Natural killer cell (primary cell): ENCODE data around the gene QSER1. TPM values are rescaled to one million over a fixed set of nuclear protein-coding genes. Genes with fewer than 3 reads are reported as not detected.

ENCODE experiments used
- ATAC-seq, 3 donors: fragments of 150-1000 bp in 2 of 3; fragments of 200-7000 bp in 1 of 3; cut with Tn5 transposase; 1 replicate in 1 of 3; 2 replicates in 2 of 3; pipeline ENCODE4 v1.10.0; 2021; ENCODE audit warnings: mild to moderate bottlenecking in 2 of 3, moderate library complexity in 2 of 3
- DNase-seq, 2 donors: peaks; one replicate each; pipeline versions ENCODE4 v3.0.0 to v3.0.0-alpha.2; 2013 to 2021; ENCODE audit warnings: mixed read lengths in 1 of 2
- H3K27ac ChIP-seq: one replicate; pipeline ENCODE4 v1.5.1; 2013; ENCODE audit warnings: mild to moderate bottlenecking, low read length
- H3K27me3 ChIP-seq: one replicate; pipeline ENCODE4 v1.6.1; 2013; ENCODE audit warnings: low read length; ENCODE audit not compliant: control insufficient read depth, insufficient read depth
- H3K36me3 ChIP-seq: one replicate; pipeline ENCODE4 v1.6.1; 2013; ENCODE audit warnings: low read length; ENCODE audit not compliant: control insufficient read depth, insufficient read depth
- H3K4me1 ChIP-seq: one replicate; pipeline ENCODE4 v1.6.1; 2013; ENCODE audit warnings: low read length; ENCODE audit not compliant: control insufficient read depth, insufficient read depth
- H3K4me3 ChIP-seq: one replicate; pipeline ENCODE4 v1.5.1; 2013; ENCODE audit warnings: low read length
- H3K9me3 ChIP-seq: one replicate; pipeline ENCODE4 v1.6.1; 2013; ENCODE audit warnings: low read length; ENCODE audit not compliant: control insufficient read depth, insufficient read depth
- H3K27ac Mint-ChIP-seq, 2 donors: one replicate each; pipeline ENCODE4 v1.8.0; 2022; ENCODE audit warnings: mild to moderate bottlenecking in 2 of 2, mixed read lengths in 2 of 2, moderate library complexity in 1 of 2
- H3K27me3 Mint-ChIP-seq, 2 donors: one replicate each; pipeline ENCODE4 v1.8.0; 2022; ENCODE audit warnings: low read depth in 2 of 2, mixed read lengths in 2 of 2
- H3K36me3 Mint-ChIP-seq: one replicate; pipeline ENCODE4 v1.8.0; 2022; ENCODE audit warnings: mixed read lengths
- H3K4me1 Mint-ChIP-seq, 2 donors: one replicate each; pipeline ENCODE4 v1.8.0; 2022; ENCODE audit warnings: mixed read lengths in 2 of 2
- H3K4me3 Mint-ChIP-seq: one replicate; pipeline ENCODE4 v1.8.0; 2022; ENCODE audit warnings: mild to moderate bottlenecking, moderate library complexity, mixed read lengths
- H3K9me3 Mint-ChIP-seq, 2 donors: one replicate each; pipeline ENCODE4 v1.8.0; 2022; ENCODE audit warnings: mixed read lengths in 2 of 2
- WGBS: methylation state at CpG from one replicate; pipeline ENCODE4 v1.1.7; 2013; ENCODE audit warnings: missing lambda C conversion rate; ENCODE audit not compliant: insufficient coverage; 5-methylcytosine and 5-hydroxymethylcytosine counted together
- intact Hi-C: fragments of 100-400 bp; cut with micrococcal nuclease; formaldehyde crosslinking; loops from one replicate; pipeline ENCODE4 v1.14.2; 2022
- total RNA-seq, 4 donors: library from RNA; stranded (reverse); fragments of 120-200 nt in 1 of 4; gene quantifications; one replicate each; pipeline versions ENCODE4 v1.2.3 to v1.2.4, GENCODE V29; 2013 to 2022
- TF ChIP-seq, protein P1 (sequence below): fragments of 200-600 bp; IDR thresholded peaks from one replicate; pipeline ENCODE4 v1.8.0; 2022; ENCODE audit warnings: antibody characterized with exemption

The QSER1 gene
- total RNA-seq, 3 donors from 2014 or later (not counting 1 experiment from before 2014, with no cell fraction given), result 14.5 to 21.5 (median 17.8) TPM

GRCh38 chr11:32972781-32973180 is 80.2 kb downstream of the QSER1 start:
- intact Hi-C loops, result no loop called here
- WGBS, result 75% methylated on average over 3 of the region's 3 CpGs
- Histone ChIP-seq H3K4me3 (no peak overlapping the region), H3K36me3 (peaks cover 8% of the 10 kb centered on the region), H3K9me3 (no peaks in the 10 kb centered on the region), H3K27ac (no peak overlapping the region), H3K4me1 (no peaks in the 10 kb centered on the region), H3K27me3 (no peaks in the 10 kb centered on the region)
- Mint-ChIP-seq H3K36me3 (no peaks in the 10 kb centered on the region), H3K27ac (no peak overlapping the region), H3K27me3 (no peaks in the 10 kb centered on the region), H3K4me1 (peaks cover 6 to 7% of the 10 kb centered on the region in 2 donors), H3K9me3 (no peaks in the 10 kb centered on the region), H3K4me3 (no peak overlapping the region)
- DNase-seq (no peak), ATAC-seq (no peak)
- TF ChIP-seq, protein P1, sequence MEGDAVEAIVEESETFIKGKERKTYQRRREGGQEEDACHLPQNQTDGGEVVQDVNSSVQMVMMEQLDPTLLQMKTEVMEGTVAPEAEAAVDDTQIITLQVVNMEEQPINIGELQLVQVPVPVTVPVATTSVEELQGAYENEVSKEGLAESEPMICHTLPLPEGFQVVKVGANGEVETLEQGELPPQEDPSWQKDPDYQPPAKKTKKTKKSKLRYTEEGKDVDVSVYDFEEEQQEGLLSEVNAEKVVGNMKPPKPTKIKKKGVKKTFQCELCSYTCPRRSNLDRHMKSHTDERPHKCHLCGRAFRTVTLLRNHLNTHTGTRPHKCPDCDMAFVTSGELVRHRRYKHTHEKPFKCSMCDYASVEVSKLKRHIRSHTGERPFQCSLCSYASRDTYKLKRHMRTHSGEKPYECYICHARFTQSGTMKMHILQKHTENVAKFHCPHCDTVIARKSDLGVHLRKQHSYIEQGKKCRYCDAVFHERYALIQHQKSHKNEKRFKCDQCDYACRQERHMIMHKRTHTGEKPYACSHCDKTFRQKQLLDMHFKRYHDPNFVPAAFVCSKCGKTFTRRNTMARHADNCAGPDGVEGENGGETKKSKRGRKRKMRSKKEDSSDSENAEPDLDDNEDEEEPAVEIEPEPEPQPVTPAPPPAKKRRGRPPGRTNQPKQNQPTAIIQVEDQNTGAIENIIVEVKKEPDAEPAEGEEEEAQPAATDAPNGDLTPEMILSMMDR, result no peak

DNA sequence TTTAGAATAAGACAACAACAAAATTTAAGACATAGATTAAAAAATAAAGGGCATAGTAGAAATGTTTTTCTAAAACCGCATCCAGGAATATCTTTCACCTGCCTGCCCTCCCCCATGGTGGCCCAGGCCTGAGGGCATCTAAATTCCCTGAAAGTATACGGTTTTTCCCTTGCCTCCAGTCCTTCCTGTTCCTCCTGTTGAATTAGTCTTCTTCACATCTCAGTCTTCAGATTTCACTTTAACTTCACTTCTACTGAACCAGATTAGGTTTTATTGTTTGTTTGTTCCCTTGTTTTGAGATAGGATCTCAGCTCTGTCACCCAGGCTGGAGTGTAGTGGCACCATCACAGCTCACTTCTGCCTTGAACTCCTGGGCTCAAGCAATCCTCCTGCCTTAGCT is 90.0 kb downstream of the QSER1 start:
- 80% methylated on average over 2 of the region's 2 CpGs for WGBS
- DNase-seq (no peak), ATAC-seq (no peak)
- Histone ChIP-seq H3K36me3 (no peaks in the 10 kb centered on the region), H3K27ac (no peak overlapping the region), H3K4me3 (no peak overlapping the region), H3K27me3 (no peaks in the 10 kb centered on the region), H3K9me3 (no peaks in the 10 kb centered on the region), H3K4me1 (no peaks in the 10 kb centered on the region)
- Mint-ChIP-seq H3K36me3 (no peaks in the 10 kb centered on the region), H3K27me3 (no peaks in the 10 kb centered on the region), H3K27ac (no peak overlapping the region), H3K9me3 (no peaks in the 10 kb centered on the region), H3K4me1 (no peaks in the 10 kb centered on the region), H3K4me3 (no peak overlapping the region)
- TF ChIP-seq, protein P1, result no peak
- intact Hi-C loops, result no loop called here

- Histone ChIP-seq H3K9me3 (no peaks in the 10 kb centered on the region), H3K27ac (no peak overlapping the region), H3K4me1 (no peaks in the 10 kb centered on the region), H3K27me3 (no peaks in the 10 kb centered on the region), H3K36me3 (no peaks in the 10 kb centered on the region), H3K4me3 (no peak overlapping the region)
- H3K27ac Mint-ChIP-seq, result no peak overlapping the region
- ATAC-seq, result no peak
- no peaks in the 10 kb centered on the region for H3K27me3 Mint-ChIP-seq
- no peaks in the 10 kb centered on the region for H3K36me3 Mint-ChIP-seq
- H3K9me3 Mint-ChIP-seq, result no peaks in the 10 kb centered on the region
- no peak overlapping the region for H3K4me3 Mint-ChIP-seq
- TF ChIP-seq, protein P1, result no peak
- 97% methylated on average over 2 of the region's 2 CpGs for WGBS
- no peaks in the 10 kb centered on the region for H3K4me1 Mint-ChIP-seq
- DNase-seq, result no peak
- intact Hi-C loops, result no loop called here
These were observed 90.9 kb downstream of the QSER1 start for GRCh38 chr11:32983506-32983905.

- DNase-seq, result no peak
- intact Hi-C loops, result no loop called here
- no peak for ATAC-seq
- Histone ChIP-seq H3K4me1 (no peaks in the 10 kb centered on the region), H3K27ac (no peak overlapping the region), H3K36me3 (no peaks in the 10 kb centered on the region), H3K9me3 (no peaks in the 10 kb centered on the region), H3K4me3 (no peak overlapping the region), H3K27me3 (no peaks in the 10 kb centered on the region)
- Mint-ChIP-seq H3K4me3 (no peak overlapping the region), H3K36me3 (no peaks in the 10 kb centered on the region), H3K4me1 (no peaks in the 10 kb centered on the region), H3K9me3 (no peaks in the 10 kb centered on the region), H3K27ac (no peak overlapping the region), H3K27me3 (no peaks in the 10 kb centered on the region)
- TF ChIP-seq, protein P1, result no peak
- 95% methylated on average over 5 of the region's 5 CpGs for WGBS
These were observed 93.0 kb downstream of the QSER1 start for GRCh38 chr11:32985600-32985999.
